Measurements from ENCODE around the gene TDRD15.

GRCh38 chr2:21161832-21162614 is 38.3 kb downstream of the TDRD15 start:
- no peak for TF ChIP-seq POLR2A (IDR thresholded peaks at IDR 0.05)
- TF ChIP-seq CTCF (IDR thresholded peaks at IDR 0.05), result no peak

Measured in tibial nerve (tissue), 3 donors.